Esophagus muscularis mucosa (tissue), 4 donors: ENCODE data around the gene LRRC34. TPM values are rescaled to one million over a fixed set of nuclear protein-coding genes. Genes with fewer than 3 reads are reported as not detected.

Source experiments
- DNase-seq: peaks from one replicate; pipeline ENCODE4 v3.0.0-alpha.2; 2017; ENCODE audit errors: extremely low spot score
- H3K27ac ChIP-seq, 4 donors: fragments of 200-600 bp; sonication (generic); replicated peaks in 1 of 4; 1 replicate in 3 of 4; 2 replicates in 1 of 4; pipeline ENCODE4 v1.5.1; 2016 to 2019; ENCODE audit warnings: mild to moderate bottlenecking in 1 of 4
- H3K27me3 ChIP-seq, 4 donors: fragments of 200-600 bp; sonication (generic); one replicate each; pipeline versions ENCODE4 v1.5.1 to v1.6.0; 2016 to 2019
- H3K36me3 ChIP-seq, 4 donors: fragments of 200-600 bp; sonication (generic); one replicate each; pipeline ENCODE4 v1.5.1; 2016 to 2019
- H3K4me1 ChIP-seq, 4 donors: fragments of 200-600 bp; sonication (generic); one replicate each; pipeline ENCODE4 v1.5.1; 2016 to 2019
- H3K4me3 ChIP-seq, 4 donors: fragments of 200-600 bp; sonication (generic); 1 replicate in 2 of 4; 2 replicates in 2 of 4; pipeline ENCODE4 v1.5.1; 2016 to 2019; ENCODE audit warnings: mild to moderate bottlenecking in 4 of 4, moderate library complexity in 1 of 4
- H3K9me3 ChIP-seq, 4 donors: fragments of 200-600 bp; sonication (generic); 1 replicate in 3 of 4; 2 replicates in 1 of 4; pipeline ENCODE4 v1.5.1; 2016 to 2019
- CTCF ChIP-seq, 3 experiments: fragments of 200-600 bp in 2 of 3; fragments of 450-650 bp in 1 of 3; sonication (generic) in 2 of 3; IDR thresholded peaks; one replicate each; pipeline ENCODE4 v1.5.1; 2017 to 2019; ENCODE audit warnings: antibody characterized with exemption in 3 of 3, mild to moderate bottlenecking in 2 of 3, moderate library complexity in 1 of 3
- EP300 ChIP-seq: sonication (generic); formaldehyde crosslinking; IDR thresholded peaks from one replicate; pipeline ENCODE4 v1.6.1; 2017; ENCODE audit warnings: antibody characterized with exemption
- POLR2A ChIP-seq: fragments of 450-650 bp; IDR thresholded peaks from one replicate; pipeline ENCODE4 v1.6.1; 2017; ENCODE audit warnings: antibody characterized with exemption, moderate library complexity, mild to moderate bottlenecking, low read depth
- POLR2AphosphoS5 ChIP-seq, 2 donors: sonication (generic); formaldehyde crosslinking; IDR thresholded peaks; one replicate each; pipeline ENCODE4 v1.6.1; 2017; ENCODE audit warnings: antibody characterized with exemption in 2 of 2
- WGBS: methylation state at CpG from one replicate; pipeline ENCODE4 v1.1.5; 2018; 5-methylcytosine and 5-hydroxymethylcytosine counted together
- intact Hi-C: fragments of 100-400 bp; cut with DNase I; formaldehyde crosslinking; loops from one replicate; pipeline ENCODE4 v1.15.1; 2023
- total RNA-seq, 4 donors: library from RNA; depleted of rRNA; stranded (reverse); fragments of >200 nt; gene quantifications; one replicate each; pipeline versions ENCODE4 v1.1.0 to v1.2.1, GENCODE V29; 2016

LRRC34 gene
- total RNA-seq, 4 donors from 2014 or later: 2.0 to 2.9 (median 2.2) TPM

- no peaks in the 10 kb centered on the region for H3K27me3 ChIP-seq
- DNase-seq: no peak
- H3K9me3 ChIP-seq: no peaks in the 10 kb centered on the region
- H3K27ac ChIP-seq: no peak overlapping the region
- WGBS: 97% methylated on average over 4 of the region's 4 CpGs
- H3K4me1 ChIP-seq: no peaks in the 10 kb centered on the region
- peaks cover 37 to 92% (median 65%) of the 10 kb centered on the region in 4 donors for H3K36me3 ChIP-seq
- TF ChIP-seq CTCF (IDR thresholded peaks at IDR 0.05) (no peak), POLR2A (no peak), POLR2AphosphoS5 (IDR thresholded peaks at IDR 0.05) (no peak), EP300 (no peak)
- intact Hi-C loops: no loop called here
- H3K4me3 ChIP-seq: no peak overlapping the region
Measured at GRCh38 chr3:169787120-169787519, 25.6 kb downstream of the LRRC34 start.

- TF ChIP-seq EP300 (no peak), POLR2AphosphoS5 (IDR thresholded peaks at IDR 0.05) (no peak), POLR2A (no peak), CTCF (IDR thresholded peaks at IDR 0.05) (no peak)
- Histone ChIP-seq H3K4me1 (peaks cover 3 to 19% (median 12%) of the 10 kb centered on the region in 4 donors), H3K27me3 (no peaks in the 10 kb centered on the region), H3K27ac (no peak overlapping the region), H3K4me3 (no peak overlapping the region), H3K9me3 (no peaks in the 10 kb centered on the region), H3K36me3 (peaks cover 62 to 96% (median 81%) of the 10 kb centered on the region in 4 donors)
- 78% methylated on average over 4 of the region's 4 CpGs for WGBS
- DNase-seq: no peak
- intact Hi-C loops: no loop called here
Measured at GRCh38 chr3:169781209-169781855, 31.4 kb downstream of the LRRC34 start.

GRCh38 chr3:169780742-169781141 lies 32.0 kb downstream of the LRRC34 start:
- no peaks in the 10 kb centered on the region for H3K27me3 ChIP-seq
- DNase-seq: no peak
- H3K36me3 ChIP-seq: peaks cover 56 to 91% (median 77%) of the 10 kb centered on the region in 4 donors
- 46% methylated on average over 2 of the region's 2 CpGs for WGBS
- H3K4me3 ChIP-seq: no peak overlapping the region
- peaks cover 3 to 25% (median 18%) of the 10 kb centered on the region in 4 donors for H3K4me1 ChIP-seq
- intact Hi-C loops: no loop called here
- H3K27ac ChIP-seq: no peak overlapping the region
- no peaks in the 10 kb centered on the region for H3K9me3 ChIP-seq
- TF ChIP-seq POLR2AphosphoS5 (IDR thresholded peaks at IDR 0.05): no peak
- TF ChIP-seq EP300: no peak
- TF ChIP-seq CTCF (IDR thresholded peaks at IDR 0.05): no peak
- TF ChIP-seq POLR2A: no peak

GRCh38 chr3:169777822-169778221 lies 34.9 kb downstream of the LRRC34 start:
- no peak for DNase-seq
- intact Hi-C loops: no loop called here
- TF ChIP-seq CTCF (IDR thresholded peaks at IDR 0.05) (no peak), POLR2AphosphoS5 (IDR thresholded peaks at IDR 0.05) (no peak), POLR2A (no peak)
- Histone ChIP-seq H3K27ac (no peak overlapping the region), H3K4me1 (peaks cover 23 to 47% (median 39%) of the 10 kb centered on the region in 4 donors), H3K27me3 (no peaks in the 10 kb centered on the region), H3K9me3 (no peaks in the 10 kb centered on the region), H3K4me3 (no peak overlapping the region), H3K36me3 (peaks cover 45 to 80% (median 66%) of the 10 kb centered on the region in 4 donors)
- WGBS: 74% methylated on average over 4 of the region's 4 CpGs
